Panc1 (cell line): ENCODE measurements around the gene SCP2D1. TPM values are rescaled to one million over a fixed set of nuclear protein-coding genes. Genes with fewer than 3 reads are reported as not detected.

Experiments
- ATAC-seq: fragments of 200-7000 bp; cut with Tn5 transposase; 2 replicates; pipeline ENCODE4 v1.9.1; 2020; ENCODE audit warnings: mild to moderate bottlenecking, moderate library complexity
- BruUV-seq: library from RNA; stranded (reverse); fragments of 400-500 nt; replicated peaks from 2 replicates; lab custom pipeline; 2021; lab: Mats Ljungman, UMichigan
- CTCF ChIA-PET: fragments of 300-600 bp; sonication (Branson Sonifier 250); formaldehyde crosslinking; loops from one replicate; lab custom pipeline; 2022; ENCODE audit warnings: antibody characterized with exemption; lab: Charles Lee
- POLR2A ChIA-PET: fragments of 300-600 bp; sonication (Branson Sonifier 250); formaldehyde crosslinking; loops from one replicate; lab custom pipeline; 2022; ENCODE audit warnings: antibody characterized with exemption; lab: Charles Lee
- DNase-seq: peaks from one replicate; pipeline ENCODE4 v3.0.0-alpha.2; 2010; ENCODE audit warnings: low read depth, low spot score
- H3K27ac ChIP-seq: 2 replicates; pipeline ENCODE4 v1.5.1; 2011; ENCODE audit warnings: mild to moderate bottlenecking, low read length, inconsistent platforms
- H3K27me3 ChIP-seq: fragments of 200-500 bp; sonication (Bioruptor generic); 2 replicates; pipeline ENCODE4 v1.6.0; 2014; ENCODE audit warnings: low read length, inconsistent platforms; ENCODE audit not compliant: control insufficient read depth, insufficient read depth
- H3K36me3 ChIP-seq: fragments of 200-500 bp; sonication (Bioruptor generic); 2 replicates; pipeline ENCODE4 v1.5.1; 2014; ENCODE audit warnings: inconsistent platforms, mild to moderate bottlenecking, low read length, moderate library complexity; ENCODE audit not compliant: control insufficient read depth, insufficient read depth
- H3K4me1 ChIP-seq: 2 replicates; pipeline ENCODE4 v1.5.1; 2011; ENCODE audit warnings: inconsistent platforms, mild to moderate bottlenecking, low read length, moderate library complexity; ENCODE audit not compliant: control insufficient read depth, insufficient read depth
- H3K4me3 ChIP-seq, 2 experiments: 2 replicates each; pipeline ENCODE4 v1.5.1; 2011 to 2012; ENCODE audit warnings: low read depth in 2 of 2, low read length in 2 of 2, mild to moderate bottlenecking in 2 of 2, inconsistent platforms in 1 of 2, moderate library complexity in 1 of 2
- H3K9me3 ChIP-seq: fragments of 200-500 bp; sonication (Bioruptor generic); 2 replicates; pipeline ENCODE4 v1.5.1; 2014; ENCODE audit warnings: low read depth, mild to moderate bottlenecking, inconsistent platforms, low read length, moderate library complexity; ENCODE audit not compliant: control insufficient read depth, insufficient read depth
- POLR2AphosphoS5 ChIP-seq: IDR thresholded peaks from 2 replicates; pipeline ENCODE4 v1.6.1; 2012; ENCODE audit warnings: mild to moderate bottlenecking, low read depth, low read length, moderate library complexity
- SIN3A ChIP-seq: IDR thresholded peaks from 2 replicates; pipeline ENCODE4 v1.6.1; 2012; ENCODE audit warnings: low read depth, mild to moderate bottlenecking, low read length, moderate library complexity, borderline replicate concordance; ENCODE audit not compliant: insufficient read depth
- TCF7L2 ChIP-seq: IDR thresholded peaks from 2 replicates; pipeline ENCODE4 v1.6.1; 2011; ENCODE audit warnings: mild to moderate bottlenecking, low read depth, low read length, inconsistent platforms
- in situ Hi-C: cut with HindIII; loops from 2 replicates; pipeline ENCODE4 v1.10.0; 2016; ENCODE audit warnings: low sequenced_read_pairs, low pct_unique_long_range_greater_than_20kb
- intact Hi-C: fragments of 100-400 bp; cut with micrococcal nuclease; formaldehyde crosslinking; loops from one replicate; pipeline ENCODE4 v1.10.0; 2022; ENCODE audit not compliant: unreplicated experiment
- total RNA-seq: library from RNA; stranded (reverse); gene quantifications from one replicate; pipeline ENCODE4 v1.2.1, GENCODE V29; 2021; ENCODE audit not compliant: unreplicated experiment
- TF ChIP-seq, protein P1 (sequence below): fragments of 450-650 bp; IDR thresholded peaks from 2 replicates; pipeline ENCODE4 v1.5.1; 2017; ENCODE audit warnings: mild to moderate bottlenecking
- TF ChIP-seq, protein P2 (sequence below), 2 experiments: IDR thresholded peaks; 2 replicates each; pipeline ENCODE4 v1.6.1; 2011 to 2012; ENCODE audit warnings: low read depth in 2 of 2, control low read depth in 1 of 2, low read length in 1 of 2, mild to moderate bottlenecking in 1 of 2, moderate library complexity in 1 of 2; ENCODE audit not compliant: insufficient read depth in 1 of 2

SCP2D1 gene
- total RNA-seq, 1 experiment from 2014 or later, result not detected

DNA sequence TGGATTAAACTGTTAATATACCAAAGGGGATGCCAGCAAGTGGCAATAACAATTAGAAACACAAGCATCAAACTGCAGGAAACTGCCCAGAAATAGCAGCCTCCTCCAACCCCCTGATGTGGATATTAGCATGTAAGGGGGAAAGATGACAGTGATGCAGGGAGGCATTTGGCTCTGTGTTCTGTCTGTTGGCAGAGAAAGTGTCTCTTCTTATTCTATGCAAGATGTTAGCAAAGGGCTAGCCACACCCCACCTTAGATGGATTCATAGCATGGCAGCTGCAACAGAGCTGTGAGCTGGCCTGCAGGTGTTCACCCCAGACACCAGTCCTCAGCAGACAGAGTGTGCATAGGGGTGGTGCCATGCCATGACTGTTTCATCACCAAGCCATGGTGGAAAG is 38.0 kb downstream of the SCP2D1 start:
- POLR2A ChIA-PET, result no interaction called here
- ATAC-seq, result no peak

DNA sequence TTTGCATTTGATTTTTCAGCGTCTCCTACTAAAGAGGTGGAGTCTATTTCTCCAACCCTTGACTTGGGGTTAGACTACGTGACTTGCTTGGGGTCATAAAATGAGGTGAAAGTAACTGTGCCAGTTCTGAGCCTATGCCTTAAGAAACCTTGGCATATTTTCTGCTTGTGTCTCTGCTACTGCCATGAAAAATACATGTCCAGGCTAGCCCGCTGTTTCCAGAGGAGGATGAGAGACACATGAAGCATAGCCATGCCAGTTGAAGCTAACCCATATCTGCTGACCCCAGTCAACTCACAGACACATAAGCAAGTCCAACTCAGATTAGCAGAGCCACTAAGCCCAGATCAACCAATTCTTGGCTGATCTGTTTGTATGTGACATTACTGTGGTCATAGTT is 38.7 kb downstream of the SCP2D1 start:
- ChIA-PET CTCF (no interaction called here), POLR2A (no interaction called here)
- BruUV-seq, result no TSS peak
- Histone ChIP-seq H3K27ac (no peak overlapping the region), H3K27me3 (no peaks in the 10 kb centered on the region; the same call in 1 of the 2 replicates), H3K9me3 (no peaks in the 10 kb centered on the region), H3K4me3 (no peak overlapping the region), H3K36me3 (no peaks in the 10 kb centered on the region), H3K4me1 (no peaks in the 10 kb centered on the region)
- intact Hi-C loops (no loop called here), in situ Hi-C loops (no loop called here)
- ATAC-seq (no peak), DNase-seq (no peak)
- no peak for TF ChIP-seq SIN3A
- no peak for TF ChIP-seq TCF7L2
- TF ChIP-seq POLR2AphosphoS5, result no peak
- TF ChIP-seq, protein P1, sequence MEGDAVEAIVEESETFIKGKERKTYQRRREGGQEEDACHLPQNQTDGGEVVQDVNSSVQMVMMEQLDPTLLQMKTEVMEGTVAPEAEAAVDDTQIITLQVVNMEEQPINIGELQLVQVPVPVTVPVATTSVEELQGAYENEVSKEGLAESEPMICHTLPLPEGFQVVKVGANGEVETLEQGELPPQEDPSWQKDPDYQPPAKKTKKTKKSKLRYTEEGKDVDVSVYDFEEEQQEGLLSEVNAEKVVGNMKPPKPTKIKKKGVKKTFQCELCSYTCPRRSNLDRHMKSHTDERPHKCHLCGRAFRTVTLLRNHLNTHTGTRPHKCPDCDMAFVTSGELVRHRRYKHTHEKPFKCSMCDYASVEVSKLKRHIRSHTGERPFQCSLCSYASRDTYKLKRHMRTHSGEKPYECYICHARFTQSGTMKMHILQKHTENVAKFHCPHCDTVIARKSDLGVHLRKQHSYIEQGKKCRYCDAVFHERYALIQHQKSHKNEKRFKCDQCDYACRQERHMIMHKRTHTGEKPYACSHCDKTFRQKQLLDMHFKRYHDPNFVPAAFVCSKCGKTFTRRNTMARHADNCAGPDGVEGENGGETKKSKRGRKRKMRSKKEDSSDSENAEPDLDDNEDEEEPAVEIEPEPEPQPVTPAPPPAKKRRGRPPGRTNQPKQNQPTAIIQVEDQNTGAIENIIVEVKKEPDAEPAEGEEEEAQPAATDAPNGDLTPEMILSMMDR, result no peak
- TF ChIP-seq, protein P2, sequence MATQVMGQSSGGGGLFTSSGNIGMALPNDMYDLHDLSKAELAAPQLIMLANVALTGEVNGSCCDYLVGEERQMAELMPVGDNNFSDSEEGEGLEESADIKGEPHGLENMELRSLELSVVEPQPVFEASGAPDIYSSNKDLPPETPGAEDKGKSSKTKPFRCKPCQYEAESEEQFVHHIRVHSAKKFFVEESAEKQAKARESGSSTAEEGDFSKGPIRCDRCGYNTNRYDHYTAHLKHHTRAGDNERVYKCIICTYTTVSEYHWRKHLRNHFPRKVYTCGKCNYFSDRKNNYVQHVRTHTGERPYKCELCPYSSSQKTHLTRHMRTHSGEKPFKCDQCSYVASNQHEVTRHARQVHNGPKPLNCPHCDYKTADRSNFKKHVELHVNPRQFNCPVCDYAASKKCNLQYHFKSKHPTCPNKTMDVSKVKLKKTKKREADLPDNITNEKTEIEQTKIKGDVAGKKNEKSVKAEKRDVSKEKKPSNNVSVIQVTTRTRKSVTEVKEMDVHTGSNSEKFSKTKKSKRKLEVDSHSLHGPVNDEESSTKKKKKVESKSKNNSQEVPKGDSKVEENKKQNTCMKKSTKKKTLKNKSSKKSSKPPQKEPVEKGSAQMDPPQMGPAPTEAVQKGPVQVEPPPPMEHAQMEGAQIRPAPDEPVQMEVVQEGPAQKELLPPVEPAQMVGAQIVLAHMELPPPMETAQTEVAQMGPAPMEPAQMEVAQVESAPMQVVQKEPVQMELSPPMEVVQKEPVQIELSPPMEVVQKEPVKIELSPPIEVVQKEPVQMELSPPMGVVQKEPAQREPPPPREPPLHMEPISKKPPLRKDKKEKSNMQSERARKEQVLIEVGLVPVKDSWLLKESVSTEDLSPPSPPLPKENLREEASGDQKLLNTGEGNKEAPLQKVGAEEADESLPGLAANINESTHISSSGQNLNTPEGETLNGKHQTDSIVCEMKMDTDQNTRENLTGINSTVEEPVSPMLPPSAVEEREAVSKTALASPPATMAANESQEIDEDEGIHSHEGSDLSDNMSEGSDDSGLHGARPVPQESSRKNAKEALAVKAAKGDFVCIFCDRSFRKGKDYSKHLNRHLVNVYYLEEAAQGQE (IDR thresholded peaks at IDR 0.05; ENCODE audit: insufficient read depth in 1 of 2, low read depth in 2 of 2, low read length in 1 of 2), result no peak

More for the DNA sequence above, 38.0 kb downstream of the SCP2D1 start:
- H3K36me3 ChIP-seq, result no peaks in the 10 kb centered on the region
- DNase-seq, result no peak
- BruUV-seq, result no TSS peak
- no peaks in the 10 kb centered on the region for H3K4me1 ChIP-seq
- CTCF ChIA-PET, result no interaction called here
- no peaks in the 10 kb centered on the region; the same call in 1 of the 2 replicates for H3K27me3 ChIP-seq
- intact Hi-C loops (no loop called here), in situ Hi-C loops (no loop called here)
- no peak overlapping the region for H3K4me3 ChIP-seq
- TF ChIP-seq POLR2AphosphoS5 (no peak), TCF7L2 (no peak), SIN3A (no peak)
- TF ChIP-seq, protein P2 (IDR thresholded peaks at IDR 0.05; ENCODE audit: insufficient read depth in 1 of 2, low read depth in 2 of 2, low read length in 1 of 2), result no peak
- TF ChIP-seq, protein P1, result no peak
- no peaks in the 10 kb centered on the region for H3K9me3 ChIP-seq
- no peak overlapping the region for H3K27ac ChIP-seq
